Astrocyte of the cerebellum (primary cell): ENCODE measurements around the gene BBS9.
"Not testable (repeated sequence)": the region's sequence is repeated elsewhere in the genome, so short reads cannot be mapped to it uniquely, and the experiment has no call there.

ENCODE experiments used
- DNase-seq: peaks from one replicate; pipeline ENCODE4 v3.0.0-alpha.2; 2011; ENCODE audit warnings: low read depth
- H3K4me3 ChIP-seq: 2 replicates; pipeline ENCODE4 v1.5.1; 2011; ENCODE audit warnings: mild to moderate bottlenecking, low read depth, low read length, moderate library complexity
- CTCF ChIP-seq: IDR thresholded peaks from 2 replicates; pipeline ENCODE4 v1.5.1; 2012; ENCODE audit warnings: low read length, low read depth, moderate library complexity, mild to moderate bottlenecking; ENCODE audit errors: missing control alignments
- in situ Hi-C: cut with HindIII; loops from 2 replicates; pipeline ENCODE4 v1.10.0; 2017; ENCODE audit warnings: low sequenced_read_pairs

The BBS9 gene

DNA sequence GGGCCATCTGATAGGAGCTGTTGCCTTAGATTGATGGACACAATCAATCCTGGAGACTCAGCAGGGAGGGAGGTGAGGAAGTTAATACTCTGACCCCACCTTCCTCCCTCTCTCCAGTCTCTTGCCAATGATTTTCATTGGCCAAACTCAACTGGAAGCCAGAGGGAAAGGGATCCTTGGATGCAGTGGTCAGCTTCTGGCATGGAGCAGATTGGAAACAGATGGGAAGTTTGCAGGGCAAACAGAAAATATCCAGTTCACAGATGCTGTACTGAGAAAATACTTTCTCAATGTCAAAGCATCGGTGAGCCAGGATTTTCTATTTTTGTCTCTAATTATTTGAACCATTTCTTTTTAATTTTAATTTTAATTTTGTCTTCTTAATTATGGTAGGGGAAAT is 170.8 kb downstream of the BBS9 start:
- TF ChIP-seq CTCF, result no peak
- no peak for DNase-seq
- no peak overlapping the region for H3K4me3 ChIP-seq
- in situ Hi-C loops, result no loop called here

DNA sequence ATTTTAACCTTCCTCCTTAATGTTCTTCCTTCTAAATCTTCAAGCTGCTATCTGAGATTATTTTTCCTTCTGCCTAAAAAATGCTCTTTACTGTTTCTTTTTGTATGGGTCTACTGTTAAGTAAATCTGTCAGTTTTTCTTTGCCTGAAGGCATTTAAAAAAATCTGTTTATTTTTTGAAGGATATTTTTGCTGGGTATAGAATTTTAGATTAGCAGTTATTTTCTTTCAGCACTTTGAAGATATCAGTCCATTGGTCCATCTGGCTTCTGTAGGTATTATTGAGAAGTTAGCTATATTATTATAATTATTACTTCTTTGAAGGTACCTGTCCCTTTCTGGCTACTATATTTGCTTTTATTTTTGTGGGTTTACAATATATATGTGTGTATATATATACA is 171.4 kb downstream of the BBS9 start:
- H3K4me3 ChIP-seq, result no peak overlapping the region
- in situ Hi-C loops, result no loop called here
- no peak for TF ChIP-seq CTCF
- DNase-seq, result no peak

DNA sequence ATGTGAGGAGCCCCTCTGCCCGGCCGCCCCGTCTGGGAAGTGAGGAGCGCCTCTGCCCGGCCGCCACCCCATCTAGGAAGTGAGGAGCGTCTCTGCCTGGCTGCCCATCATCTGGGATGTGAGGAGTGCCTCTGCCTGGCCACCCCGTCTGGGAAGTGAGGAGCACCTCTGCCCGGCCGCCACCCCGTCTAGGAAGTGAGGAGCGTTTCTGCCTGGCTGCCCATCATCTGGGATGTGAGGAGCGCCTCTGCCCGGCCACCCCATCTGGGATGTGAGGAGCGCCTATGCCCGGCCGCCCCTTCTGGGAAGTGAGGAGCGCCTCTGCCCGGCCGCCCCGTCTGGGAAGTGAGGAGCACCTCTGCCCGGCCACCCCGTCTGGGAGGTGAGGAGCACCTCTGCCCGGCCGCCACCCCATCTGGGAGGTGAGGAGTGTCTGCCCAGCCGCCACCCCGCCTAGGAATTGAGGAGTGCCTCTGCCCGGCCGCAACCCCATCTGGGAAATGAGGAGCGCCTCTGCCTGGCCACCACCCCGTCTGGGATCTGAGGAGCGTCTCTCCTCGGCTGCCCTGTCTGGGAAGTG is 174.7 kb downstream of the BBS9 start:
- in situ Hi-C loops, DNase-seq: not testable (repeated sequence)

DNA sequence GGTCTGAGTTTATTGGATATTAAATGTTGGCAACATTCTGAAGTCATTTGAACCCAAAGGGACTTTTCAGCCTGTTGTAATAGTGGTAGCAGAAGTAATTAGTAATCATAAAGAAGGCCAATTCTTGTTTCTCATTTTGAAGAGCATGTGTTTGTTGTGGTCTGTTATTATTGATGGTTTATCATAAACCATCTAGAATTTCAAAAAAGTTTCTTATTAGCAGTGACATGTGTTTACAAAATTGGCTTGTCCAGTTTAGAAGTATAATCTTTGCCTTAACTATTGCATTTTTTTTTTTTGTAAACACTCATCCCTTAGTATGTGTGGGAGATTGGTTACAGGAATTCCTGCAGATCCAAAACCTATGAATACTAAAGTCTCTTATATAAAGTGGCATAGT is 177.8 kb downstream of the BBS9 start:
- no peak overlapping the region for H3K4me3 ChIP-seq
- no peak for DNase-seq
- in situ Hi-C loops, result no loop called here
- no peak for TF ChIP-seq CTCF

More for the DNA sequence above, 174.7 kb downstream of the BBS9 start:
- H3K4me3 ChIP-seq, result not testable (repeated sequence)

DNA sequence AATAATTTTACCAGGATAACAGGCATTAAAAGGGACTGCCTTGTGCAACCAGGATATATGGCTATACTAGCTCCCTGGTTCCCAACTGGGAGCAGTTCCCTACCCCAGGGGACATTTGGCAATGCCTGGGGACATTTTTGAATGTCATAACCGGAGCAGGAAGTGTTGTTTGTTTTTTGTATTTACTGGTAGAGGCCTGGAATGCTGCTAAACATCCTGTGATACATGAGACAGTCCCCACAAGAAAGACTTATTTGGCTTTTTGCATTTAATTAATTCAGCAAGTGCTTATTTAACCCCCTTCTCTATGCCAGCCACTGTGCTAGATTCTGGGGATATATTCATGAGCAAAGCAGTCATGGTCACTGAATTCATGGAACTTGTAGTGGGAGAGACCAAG is 181.2 kb downstream of the BBS9 start:
- in situ Hi-C loops, result no loop called here
- TF ChIP-seq CTCF, result no peak
- DNase-seq, result no peak
- no peak overlapping the region for H3K4me3 ChIP-seq

DNA sequence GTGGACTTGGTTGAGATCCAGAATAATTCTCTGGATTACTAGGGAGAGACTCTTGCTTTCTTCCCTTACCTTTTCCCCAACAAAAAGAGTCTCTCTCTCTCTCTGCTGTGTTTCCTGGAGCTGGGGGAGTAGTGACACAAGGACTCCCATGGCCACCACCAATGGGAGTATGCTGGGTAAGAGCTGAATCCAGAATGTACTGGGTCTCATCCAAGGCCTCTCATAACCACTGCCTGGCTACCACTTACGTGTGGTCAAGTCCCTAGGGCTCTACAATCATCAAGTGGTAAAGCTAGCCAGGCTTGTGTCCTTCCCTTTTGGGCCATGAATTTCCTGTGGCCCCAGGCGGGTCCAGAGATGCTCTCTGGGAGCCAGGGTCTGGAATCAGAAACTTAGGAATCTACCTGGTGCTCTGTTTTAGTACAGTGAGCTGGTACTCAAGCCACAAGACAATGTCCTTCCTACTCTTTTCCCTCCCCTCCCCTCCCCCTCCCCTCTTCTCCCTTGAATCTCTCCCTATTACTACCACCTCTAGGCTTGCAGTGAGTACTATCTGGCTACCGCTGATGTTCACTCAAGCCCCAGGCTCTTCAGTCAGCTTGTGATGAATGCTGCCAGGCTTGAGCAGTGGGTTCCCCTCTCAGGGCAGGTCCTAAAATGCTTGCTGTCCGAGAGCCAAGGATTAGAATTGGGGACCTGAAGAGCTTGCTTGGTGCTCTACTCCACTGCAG is 196.6 kb downstream of the BBS9 start:
- no peak for TF ChIP-seq CTCF
- no peak overlapping the region for H3K4me3 ChIP-seq
- no peak for DNase-seq
- in situ Hi-C loops, result no loop called here

DNA sequence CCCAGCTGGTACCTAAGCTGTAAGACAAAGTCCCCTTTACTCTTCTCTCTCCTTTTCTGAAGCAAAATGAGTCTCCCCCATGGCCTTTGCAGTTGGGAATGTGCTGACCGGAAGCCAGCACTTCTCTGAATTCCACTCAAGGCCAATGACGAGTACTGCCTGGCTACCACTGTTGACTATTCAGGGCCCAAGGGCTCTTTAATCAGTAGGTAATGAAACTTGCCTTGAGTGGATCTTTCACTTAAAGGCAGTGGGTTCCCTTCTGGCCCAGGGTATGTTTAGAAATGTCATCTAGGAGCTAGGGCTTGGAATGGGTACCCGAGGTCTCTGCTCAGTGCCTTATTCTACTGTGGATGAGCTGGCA is 197.1 kb downstream of the BBS9 start:
- in situ Hi-C loops, result no loop called here
- no peak for TF ChIP-seq CTCF
- no peak for DNase-seq
- H3K4me3 ChIP-seq, result no peak overlapping the region
